ENCODE measurements around the gene NOP53.
A peak's percentile ranks its signal among the peaks of the same experiment; 100 is the strongest.
"Not testable (repeated sequence)": the region's sequence is repeated elsewhere in the genome, so short reads cannot be mapped to it uniquely, and the experiment has no call there.

Gene NOP53

GRCh38 chr19:47778049-47778953 is 33.0 kb downstream of the NOP53 start, which contains the start of gene SELENOW:
Gene SELENOW, plus strand, starts transcription at chr19:47778703. Its CDS starts 83 bp downstream, at chr19:47778786.
- DNase-seq = peak; percentile 67 to 89

GRCh38 chr19:47778954-47779351 is 33.6 kb downstream of the NOP53 start:
- DNase-seq = peak; percentile 26 to 39

- peak in 1 of 2 donors; percentile 19 for DNase-seq
These were observed 34.3 kb downstream of the NOP53 start for GRCh38 chr19:47779524-47780214.

DNA sequence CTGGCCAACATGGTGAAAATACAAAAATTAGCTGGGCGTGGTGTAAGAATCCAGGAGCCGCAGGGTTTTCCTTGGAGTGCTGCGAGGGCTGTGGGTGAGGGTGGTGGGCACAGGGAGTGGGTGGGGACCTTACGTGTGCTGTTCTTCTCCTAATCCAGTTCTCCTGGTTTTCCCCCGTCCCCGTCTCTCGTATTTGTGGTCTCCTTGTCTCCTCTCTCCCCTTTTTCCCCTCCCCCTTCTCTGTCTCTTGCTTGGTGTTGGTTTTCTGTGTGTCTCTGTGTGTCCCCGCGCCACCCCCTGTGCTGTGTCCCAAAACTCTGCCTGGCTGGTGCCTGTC is 34.8 kb downstream of the NOP53 start:
- no peak for DNase-seq

- peak; percentile 52 to 80 for DNase-seq
These were observed 36.4 kb downstream of the NOP53 start for GRCh38 chr19:47781590-47782262.

DNA sequence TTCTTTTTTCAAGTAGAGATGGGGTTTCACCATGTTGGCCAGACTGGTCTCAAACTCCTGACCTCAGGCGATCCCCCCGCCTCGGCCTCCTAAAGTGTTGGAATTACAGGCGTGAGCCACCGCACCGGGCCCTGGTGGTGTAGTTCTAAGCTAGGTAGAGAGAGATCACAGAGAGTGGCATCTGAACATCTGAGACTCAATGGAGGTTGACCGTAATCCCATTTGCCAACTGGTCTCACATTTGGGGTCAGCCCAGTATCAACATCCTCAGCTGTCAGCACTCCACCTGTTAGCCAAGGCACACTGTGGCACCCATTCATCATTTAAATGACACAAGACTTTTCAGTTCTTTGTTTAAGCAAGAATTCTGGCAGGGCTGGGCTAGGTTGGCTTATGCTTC is 41.2 kb downstream of the NOP53 start:
- DNase-seq = no peak

- DNase-seq = not testable (repeated sequence)
These were observed 42.0 kb downstream of the NOP53 start for GRCh38 chr19:47787307-47787706.

GRCh38 chr19:47789811-47790210 is 44.5 kb downstream of the NOP53 start:
- not testable (repeated sequence) for DNase-seq

GRCh38 chr19:47790398-47790814 is 45.1 kb downstream of the NOP53 start:
- DNase-seq = peak; percentile 22 to 61

GRCh38 chr19:47792616-47793015 is 47.3 kb downstream of the NOP53 start:
- no peak for DNase-seq

GRCh38 chr19:47794526-47794925 is 49.2 kb downstream of the NOP53 start:
- no peak for DNase-seq

DNA sequence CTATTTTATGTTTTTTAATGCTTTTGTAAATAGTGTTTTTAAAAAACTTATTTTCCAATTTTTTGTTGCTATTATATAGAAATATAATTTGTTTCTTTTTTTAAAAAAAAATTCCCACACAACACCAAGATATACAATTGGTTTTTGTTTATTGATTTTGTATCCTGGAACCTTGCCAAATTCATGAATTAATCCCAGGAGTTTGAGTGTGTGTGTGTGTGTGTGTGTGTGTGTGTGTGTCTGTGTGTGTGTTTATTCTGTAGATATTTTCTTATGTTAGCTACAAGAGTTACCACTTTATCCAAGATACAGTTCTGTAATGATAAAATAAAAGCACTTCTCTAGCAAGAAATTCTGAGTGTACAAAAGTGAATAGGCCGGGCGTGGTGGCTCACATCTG is 51.4 kb downstream of the NOP53 start:
- no peak for DNase-seq

- no peak for DNase-seq
These were observed 52.9 kb downstream of the NOP53 start for GRCh38 chr19:47797996-47798903.

- DNase-seq = no peak
These were observed 53.5 kb downstream of the NOP53 start for GRCh38 chr19:47798904-47799266.

DNA sequence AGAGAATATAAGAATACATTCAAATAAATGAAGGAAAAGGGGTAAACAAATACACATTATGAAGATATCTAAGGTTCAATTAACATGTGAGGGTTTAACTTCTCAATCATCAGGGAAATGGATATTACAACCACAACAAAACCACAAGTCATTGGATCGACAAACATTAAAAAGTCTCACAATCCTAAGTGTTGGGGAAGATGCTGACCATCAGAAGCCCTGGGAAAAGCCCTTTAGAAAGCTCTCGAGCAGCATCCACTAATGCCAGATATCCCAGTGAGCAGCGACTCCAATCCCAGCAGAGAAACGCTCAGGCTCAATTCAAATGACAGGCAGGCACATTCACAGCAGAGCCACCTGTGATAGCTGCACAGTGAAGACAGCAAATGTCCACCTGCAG is 55.9 kb downstream of the NOP53 start:
- DNase-seq = no peak

GRCh38 chr19:47802521-47803043 is 57.2 kb downstream of the NOP53 start:
- no peak for DNase-seq

DNA sequence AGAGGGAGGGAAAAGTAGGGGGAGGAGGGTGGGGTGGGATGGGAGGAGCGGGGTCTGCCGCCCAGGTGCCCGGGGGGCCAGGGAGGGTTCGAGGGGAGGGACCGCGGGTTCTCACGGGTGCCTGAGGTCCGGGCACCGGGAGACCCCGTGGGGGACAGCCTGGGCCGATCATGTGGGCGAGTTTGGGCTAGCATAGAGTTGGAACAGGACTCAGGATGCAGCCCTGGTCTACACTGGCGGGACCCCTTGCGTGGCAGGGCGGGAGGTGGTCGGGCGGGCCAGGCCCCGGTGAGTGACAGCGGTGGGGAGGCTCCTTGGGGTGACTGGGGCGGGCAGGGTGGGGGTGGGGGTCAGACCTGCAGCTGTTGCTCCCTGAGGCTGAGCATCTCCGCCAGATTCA is 57.8 kb downstream of the NOP53 start:
- DNase-seq = not testable (repeated sequence)

DNA sequence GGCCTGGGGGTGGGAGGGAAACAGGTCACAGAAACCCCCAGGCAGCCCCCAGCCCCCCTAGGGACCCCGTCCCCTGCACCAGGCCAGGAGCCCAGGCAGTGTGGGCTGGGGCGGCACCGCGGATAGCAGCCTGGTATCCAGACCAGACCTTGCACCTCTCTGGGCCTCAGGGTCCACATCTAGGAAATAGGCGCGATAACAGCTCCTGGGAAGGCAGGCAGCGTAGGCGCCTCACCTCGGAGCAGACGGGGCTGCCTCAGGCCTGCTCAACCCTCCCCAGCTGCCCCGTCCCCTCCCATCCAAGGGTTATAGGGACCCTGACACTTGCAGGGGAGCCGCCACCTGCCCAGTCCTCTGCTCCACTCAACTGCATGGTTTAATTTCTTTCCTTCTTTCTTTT is 58.3 kb downstream of the NOP53 start:
- not testable (repeated sequence) for DNase-seq

- DNase-seq = not testable (repeated sequence)
These were observed 59.1 kb downstream of the NOP53 start, which contains the start of gene TPRX1 for GRCh38 chr19:47804451-47804850. Gene TPRX1, minus strand, starts transcription at chr19:47804551. Its CDS starts 12 bp downstream, at chr19:47804539.

- no peak for DNase-seq
These were observed 60.0 kb downstream of the NOP53 start for GRCh38 chr19:47805313-47805712.

DNA sequence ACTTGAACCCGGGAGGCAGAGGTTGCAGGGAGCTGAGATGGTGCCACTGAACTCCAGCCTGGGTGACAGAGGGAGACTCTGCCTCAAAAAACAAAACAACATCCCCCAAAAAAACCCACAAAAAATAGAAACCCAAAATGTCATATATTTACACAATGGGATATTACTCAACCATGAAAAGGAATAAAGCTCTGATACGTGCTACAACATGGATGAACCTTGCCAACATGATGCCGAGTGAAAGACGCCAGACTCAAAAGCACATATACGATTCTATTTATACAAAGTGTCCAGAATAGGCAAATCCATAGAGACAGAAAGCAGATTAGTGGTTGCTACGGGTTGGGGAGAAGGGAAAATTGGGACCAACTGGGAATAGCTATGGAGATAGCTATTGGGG is 61.1 kb downstream of the NOP53 start:
- DNase-seq = no peak

Measured in hippocampal formation (tissue), 2 donors.